SK-N-SH (cell line): ENCODE data around the gene ERVW-1. TPM values are rescaled to one million over a fixed set of nuclear protein-coding genes. Genes with fewer than 3 reads are reported as not detected.

Source experiments
- CTCF ChIA-PET: fragments of 300-600, 350-600 bp; formaldehyde crosslinking; extraction: SDS; loops from one replicate; lab custom pipeline; 2021; lab: Yijun Ruan, JAX
- POLR2A ChIA-PET: fragments of 350-600 bp; sonication (Branson Sonifier 250); formaldehyde crosslinking; extraction: SDS; loops from one replicate; lab custom pipeline; 2020; ENCODE audit warnings: antibody characterized with exemption, inconsistent platforms; lab: Yijun Ruan, JAX
- DNase-seq: peaks from one replicate; pipeline ENCODE4 v3.0.0; 2012
- H2AFZ ChIP-seq: fragments of 200-600 bp; sonication (generic); 2 replicates; pipeline ENCODE4 v1.8.1; 2016; ENCODE audit warnings: antibody characterized with exemption, mild to moderate bottlenecking, low read depth
- H3F3A ChIP-seq: fragments of 200-600 bp; sonication (generic); replicated peaks from 2 replicates; pipeline ENCODE3; 2016; ENCODE audit warnings: antibody characterized with exemption, mild to moderate bottlenecking; ENCODE audit not compliant: insufficient read depth
- H3K27ac ChIP-seq, 2 experiments: fragments of 200-500 bp in 1 of 2; fragments of 200-600 bp in 1 of 2; sonication (Bioruptor generic) in 1 of 2; sonication (generic), shearing (Covaris generic) in 1 of 2; 2 replicates each; pipeline versions ENCODE4 v1.5.1 to v1.6.1; 2014 to 2016; ENCODE audit warnings: low read depth in 2 of 2, inconsistent platforms in 1 of 2, low read length in 1 of 2, mild to moderate bottlenecking in 1 of 2, mixed read lengths in 1 of 2
- H3K27me3 ChIP-seq: fragments of 200-600 bp; sonication (generic), shearing (Covaris generic); 2 replicates; pipeline ENCODE4 v1.6.1; 2016; ENCODE audit warnings: mixed run types; ENCODE audit not compliant: insufficient read depth
- H3K36me3 ChIP-seq, 2 experiments: fragments of 200-500 bp in 1 of 2; fragments of 200-600 bp in 1 of 2; sonication (Bioruptor generic) in 1 of 2; sonication (generic) in 1 of 2; replicated peaks in 1 of 2; 2 replicates each; pipeline versions ENCODE3 to v1.5.1; 2014 to 2016; ENCODE audit warnings: low read length in 1 of 2, mild to moderate bottlenecking in 1 of 2; ENCODE audit not compliant: insufficient read depth in 2 of 2, control insufficient read depth in 1 of 2
- H3K4me1 ChIP-seq, 2 experiments: fragments of 200-500 bp in 1 of 2; fragments of 200-600 bp in 1 of 2; sonication (Bioruptor generic) in 1 of 2; sonication (generic), shearing (Covaris generic) in 1 of 2; 2 replicates each; pipeline versions ENCODE4 v1.5.1 to v1.6.1; 2014 to 2016; ENCODE audit warnings: low read depth in 1 of 2, low read length in 1 of 2, mixed run types in 1 of 2; ENCODE audit not compliant: insufficient read depth in 2 of 2, control insufficient read depth in 1 of 2
- H3K4me2 ChIP-seq: fragments of 200-600 bp; sonication (generic), shearing (Covaris generic); 2 replicates; pipeline ENCODE4 v1.6.1; 2017; ENCODE audit warnings: mixed run types
- H3K4me3 ChIP-seq, 2 experiments: fragments of 200-500 bp in 1 of 2; fragments of 200-600 bp in 1 of 2; sonication (Bioruptor generic) in 1 of 2; sonication (generic), shearing (Covaris generic) in 1 of 2; 2 replicates each; pipeline versions ENCODE4 v1.5.1 to v1.8.1; 2014 to 2016; ENCODE audit warnings: low read depth in 2 of 2, inconsistent platforms in 1 of 2, low read length in 1 of 2, mild to moderate bottlenecking in 1 of 2, mixed read lengths in 1 of 2, moderate library complexity in 1 of 2
- H3K79me2 ChIP-seq: fragments of 200-600 bp; sonication (generic); 2 replicates; pipeline ENCODE4 v1.8.1; 2017; ENCODE audit warnings: mild to moderate bottlenecking; ENCODE audit not compliant: insufficient read depth
- H3K9ac ChIP-seq: fragments of 200-600 bp; sonication (generic); 2 replicates; pipeline ENCODE4 v1.6.1; 2017; ENCODE audit warnings: mixed run types
- H3K9me2 ChIP-seq: fragments of 200-600 bp; sonication (generic); 2 replicates; pipeline ENCODE4 v1.6.1; 2017; ENCODE audit warnings: mixed run types
- H3K9me3 ChIP-seq: fragments of 200-600 bp; sonication (generic); 2 replicates; pipeline ENCODE4 v1.6.1; 2017; ENCODE audit warnings: mixed run types, mild to moderate bottlenecking, moderate library complexity
- H4K20me1 ChIP-seq: fragments of 200-600 bp; sonication (generic); 2 replicates; pipeline ENCODE4 v1.6.1; 2017; ENCODE audit warnings: mild to moderate bottlenecking, mixed run types; ENCODE audit not compliant: insufficient read depth
- ELF1 ChIP-seq: IDR thresholded peaks from 2 replicates; pipeline ENCODE4 v1.4.0; 2012
- EP300 ChIP-seq, 2 experiments: IDR thresholded peaks; 2 replicates each; pipeline versions ENCODE4 v1.4.0 to v1.6.1; 2012; ENCODE audit warnings: borderline replicate concordance in 1 of 2, low read depth in 1 of 2, low read length in 1 of 2
- EZH2phosphoT487 ChIP-seq: fragments of 200-600 bp; sonication (generic); IDR thresholded peaks from 2 replicates; pipeline ENCODE4 v1.6.1; 2017; ENCODE audit warnings: low read depth, mixed run types, mild to moderate bottlenecking, antibody characterized with exemption, moderate library complexity, borderline replicate concordance
- FOSL2 ChIP-seq: IDR thresholded peaks from 2 replicates; pipeline ENCODE4 v1.4.0; 2012; ENCODE audit warnings: low read depth, mild to moderate bottlenecking, moderate library complexity, borderline replicate concordance
- FOXJ3 ChIP-seq: sonication (generic); formaldehyde crosslinking; IDR thresholded peaks from 2 replicates; pipeline ENCODE4 v1.5.1; 2020; ENCODE audit warnings: mild to moderate bottlenecking, missing genetic modification reagents
- FOXM1 ChIP-seq: IDR thresholded peaks from 2 replicates; pipeline ENCODE4 v1.4.0; 2012; ENCODE audit warnings: low read depth, mild to moderate bottlenecking
- GABPA ChIP-seq: IDR thresholded peaks from 2 replicates; pipeline ENCODE4 v1.4.0; 2012; ENCODE audit warnings: low read depth, mild to moderate bottlenecking
- GATA2 ChIP-seq: sonication (generic); formaldehyde crosslinking; IDR thresholded peaks from 2 replicates; pipeline ENCODE4 v1.5.0; 2020; ENCODE audit warnings: mild to moderate bottlenecking, missing genetic modification reagents
- JUND ChIP-seq: IDR thresholded peaks from 2 replicates; pipeline ENCODE4 v1.4.0; 2012
- POLR2AphosphoS5 ChIP-seq: IDR thresholded peaks from 2 replicates; pipeline ENCODE4 v1.6.1; 2012; ENCODE audit warnings: low read depth, low read length
- RCOR1 ChIP-seq: fragments of 150-350 bp; IDR thresholded peaks from 2 replicates; pipeline ENCODE4 v1.6.1; 2017; ENCODE audit warnings: antibody characterized with exemption, low read length
- RFX5 ChIP-seq: IDR thresholded peaks from 2 replicates; pipeline ENCODE4 v1.6.1; 2012; ENCODE audit warnings: mild to moderate bottlenecking, improper control_type of control experiment, low read length
- RXRA ChIP-seq: IDR thresholded peaks from 2 replicates; pipeline ENCODE4 v1.4.0; 2012; ENCODE audit warnings: low read depth, mild to moderate bottlenecking, borderline replicate concordance
- SIN3A ChIP-seq: IDR thresholded peaks from 2 replicates; pipeline ENCODE4 v1.6.1; 2012; ENCODE audit warnings: low read depth, mild to moderate bottlenecking, low read length, moderate library complexity, borderline replicate concordance
- SMC3 ChIP-seq: IDR thresholded peaks from 2 replicates; pipeline ENCODE4 v1.6.1; 2012; ENCODE audit warnings: low read depth, low read length, improper control_type of control experiment
- TAF1 ChIP-seq: IDR thresholded peaks from 2 replicates; pipeline ENCODE4 v1.6.1; 2012; ENCODE audit warnings: low read depth, mild to moderate bottlenecking, low read length, moderate library complexity, borderline replicate concordance
- TCF12 ChIP-seq: IDR thresholded peaks from 2 replicates; pipeline ENCODE4 v1.4.0; 2012
- TEAD4 ChIP-seq: IDR thresholded peaks from 2 replicates; pipeline ENCODE4 v1.4.0; 2012; ENCODE audit warnings: mild to moderate bottlenecking, borderline replicate concordance; ENCODE audit not compliant: insufficient read depth
- WGBS: methylation state at CpG from one replicate; pipeline ENCODE4 v1.1.6; 2017; ENCODE audit warnings: low lambda C conversion rate; 5-methylcytosine and 5-hydroxymethylcytosine counted together
- polyA plus RNA-seq, 3 experiments: library from polyadenylated mRNA; depleted of rRNA; stranded (reverse); fragments of >200 nt; gene quantifications; 2 replicates each; pipeline ENCODE4 v1.2.3, GENCODE V29; 2012
- TF ChIP-seq, protein P1 (sequence below): fragments of 150-350 bp; IDR thresholded peaks from 2 replicates; pipeline ENCODE4 v1.6.1; 2017; ENCODE audit warnings: antibody characterized with exemption, low read length, low read depth, borderline replicate concordance
- TF ChIP-seq, protein P2 (sequence below): fragments of 200-600 bp; sonication (generic); IDR thresholded peaks from 2 replicates; pipeline ENCODE4 v1.6.1; 2017; ENCODE audit warnings: antibody characterized with exemption, mild to moderate bottlenecking, moderate library complexity
- TF ChIP-seq, protein P3 (sequence below): IDR thresholded peaks from 2 replicates; pipeline ENCODE4 v1.4.0; 2012; ENCODE audit warnings: low read depth, borderline replicate concordance
- TF ChIP-seq, protein P4 (sequence below): IDR thresholded peaks from 2 replicates; pipeline ENCODE4; 2012

Gene ERVW-1
- polyA plus RNA-seq, 1 of the 3 experiments (the other 2 are of a cell fraction) = not detected

DNA sequence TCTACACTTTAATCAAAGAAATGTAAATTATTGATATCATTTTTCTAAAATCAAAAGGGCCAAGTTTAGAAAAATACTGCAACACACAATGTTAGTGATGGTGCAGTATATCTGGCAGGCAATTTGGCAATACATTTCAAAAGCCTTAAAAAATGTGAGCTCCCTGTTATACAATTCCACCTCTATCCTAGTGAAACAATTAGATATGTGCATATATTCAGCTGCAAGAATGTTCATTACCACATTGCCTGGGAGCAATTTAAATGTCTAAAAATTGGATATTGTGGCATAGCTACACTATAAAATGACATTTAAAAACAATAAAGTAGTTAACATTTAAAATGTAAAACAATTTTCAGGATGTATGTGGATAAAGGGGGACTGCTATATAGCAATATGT is 10.1 kb upstream of the ERVW-1 start:
- no peaks in the 10 kb centered on the region for H3K4me1 ChIP-seq
- POLR2A ChIA-PET = no interaction called here
- no peak overlapping the region for H3K4me3 ChIP-seq
- no peak overlapping the region for H3K4me2 ChIP-seq
- no peak overlapping the region for H3K9ac ChIP-seq
- no peaks in the 10 kb centered on the region for H3K27me3 ChIP-seq
- no peaks in the 10 kb centered on the region for H3K9me3 ChIP-seq
- TF ChIP-seq SMC3 = no peak
- TF ChIP-seq, protein P1, sequence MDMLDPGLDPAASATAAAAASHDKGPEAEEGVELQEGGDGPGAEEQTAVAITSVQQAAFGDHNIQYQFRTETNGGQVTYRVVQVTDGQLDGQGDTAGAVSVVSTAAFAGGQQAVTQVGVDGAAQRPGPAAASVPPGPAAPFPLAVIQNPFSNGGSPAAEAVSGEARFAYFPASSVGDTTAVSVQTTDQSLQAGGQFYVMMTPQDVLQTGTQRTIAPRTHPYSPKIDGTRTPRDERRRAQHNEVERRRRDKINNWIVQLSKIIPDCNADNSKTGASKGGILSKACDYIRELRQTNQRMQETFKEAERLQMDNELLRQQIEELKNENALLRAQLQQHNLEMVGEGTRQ = no peak
- TF ChIP-seq FOXM1 = no peak
- TF ChIP-seq, protein P2, sequence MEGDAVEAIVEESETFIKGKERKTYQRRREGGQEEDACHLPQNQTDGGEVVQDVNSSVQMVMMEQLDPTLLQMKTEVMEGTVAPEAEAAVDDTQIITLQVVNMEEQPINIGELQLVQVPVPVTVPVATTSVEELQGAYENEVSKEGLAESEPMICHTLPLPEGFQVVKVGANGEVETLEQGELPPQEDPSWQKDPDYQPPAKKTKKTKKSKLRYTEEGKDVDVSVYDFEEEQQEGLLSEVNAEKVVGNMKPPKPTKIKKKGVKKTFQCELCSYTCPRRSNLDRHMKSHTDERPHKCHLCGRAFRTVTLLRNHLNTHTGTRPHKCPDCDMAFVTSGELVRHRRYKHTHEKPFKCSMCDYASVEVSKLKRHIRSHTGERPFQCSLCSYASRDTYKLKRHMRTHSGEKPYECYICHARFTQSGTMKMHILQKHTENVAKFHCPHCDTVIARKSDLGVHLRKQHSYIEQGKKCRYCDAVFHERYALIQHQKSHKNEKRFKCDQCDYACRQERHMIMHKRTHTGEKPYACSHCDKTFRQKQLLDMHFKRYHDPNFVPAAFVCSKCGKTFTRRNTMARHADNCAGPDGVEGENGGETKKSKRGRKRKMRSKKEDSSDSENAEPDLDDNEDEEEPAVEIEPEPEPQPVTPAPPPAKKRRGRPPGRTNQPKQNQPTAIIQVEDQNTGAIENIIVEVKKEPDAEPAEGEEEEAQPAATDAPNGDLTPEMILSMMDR = no peak
- no peak for TF ChIP-seq TEAD4
- TF ChIP-seq ELF1 = no peak
- TF ChIP-seq GABPA = no peak
- TF ChIP-seq TAF1 = no peak
- TF ChIP-seq EZH2phosphoT487 = no peak
- no peak for TF ChIP-seq FOXJ3 (CRISPR knock-in tag)
- TF ChIP-seq, all 33 proteins: peak for 0
- H4K20me1 ChIP-seq = no peaks in the 10 kb centered on the region
- H3K79me2 ChIP-seq = no peaks in the 10 kb centered on the region
- CTCF ChIA-PET = interaction anchor here (0.5 to 1.8 kb wide), 4 partner anchors 27 to 1947 kb away, joined by 3 to 6 read pairs (median 5); partner anchors contain the start of genes GATAD1, PEX1 and RBM48
- no peak overlapping the region for H3K27ac ChIP-seq
- H3F3A ChIP-seq = peaks cover 10% of the 10 kb centered on the region
- no peak overlapping the region for H2AFZ ChIP-seq
- no peak for DNase-seq
- H3K36me3 ChIP-seq = peaks cover 66 to 72% of the 10 kb centered on the region in 2 experiments
- H3K9me2 ChIP-seq = no peaks in the 10 kb centered on the region; the same call in 1 of the 2 replicates

DNA sequence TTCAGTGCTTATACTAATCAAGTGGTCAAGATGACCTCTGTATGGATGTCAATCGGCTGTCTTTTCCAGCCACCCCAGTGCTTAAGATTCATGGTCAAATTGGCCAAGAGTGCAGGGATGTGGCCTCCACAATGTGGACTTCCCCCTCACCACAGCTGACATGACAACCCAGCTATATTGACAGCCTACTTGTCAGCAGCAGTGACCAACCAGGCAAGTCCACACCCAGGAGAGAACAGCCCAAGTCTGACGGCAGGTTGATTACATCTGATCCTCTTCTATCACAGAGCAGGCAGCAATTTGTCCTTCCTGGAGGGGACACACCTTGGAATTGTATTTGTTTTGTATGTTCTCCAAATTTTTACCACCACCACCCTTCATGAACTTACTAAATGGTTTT is 8.2 kb upstream of the ERVW-1 start:
- H3K9ac ChIP-seq = no peak overlapping the region
- H2AFZ ChIP-seq = no peak overlapping the region
- H3K36me3 ChIP-seq = peaks cover 47 to 53% of the 10 kb centered on the region in 2 experiments
- no peak overlapping the region; a peak in 1 of 4 replicates for H3K27ac ChIP-seq
- no peak for DNase-seq
- 92% methylated on average over 2 of the region's 2 CpGs for WGBS
- ChIA-PET POLR2A (no interaction called here), CTCF (interaction anchor here (0.9 kb wide), 1 partner anchor 12 kb away, joined by 3 read pairs; no protein-coding TSS in a partner anchor)
- no peaks in the 10 kb centered on the region for H3K4me1 ChIP-seq
- H3K9me3 ChIP-seq = no peaks in the 10 kb centered on the region
- no peaks in the 10 kb centered on the region; the same call in 1 of the 2 replicates for H3K9me2 ChIP-seq
- no peaks in the 10 kb centered on the region for H3K27me3 ChIP-seq
- peaks cover 6% of the 10 kb centered on the region for H3F3A ChIP-seq
- H4K20me1 ChIP-seq = no peaks in the 10 kb centered on the region
- H3K4me3 ChIP-seq = no peak overlapping the region
- no peak overlapping the region for H3K4me2 ChIP-seq
- H3K79me2 ChIP-seq = no peaks in the 10 kb centered on the region
- TF ChIP-seq TCF12 = no peak
- no peak for TF ChIP-seq GABPA
- TF ChIP-seq, protein P3, sequence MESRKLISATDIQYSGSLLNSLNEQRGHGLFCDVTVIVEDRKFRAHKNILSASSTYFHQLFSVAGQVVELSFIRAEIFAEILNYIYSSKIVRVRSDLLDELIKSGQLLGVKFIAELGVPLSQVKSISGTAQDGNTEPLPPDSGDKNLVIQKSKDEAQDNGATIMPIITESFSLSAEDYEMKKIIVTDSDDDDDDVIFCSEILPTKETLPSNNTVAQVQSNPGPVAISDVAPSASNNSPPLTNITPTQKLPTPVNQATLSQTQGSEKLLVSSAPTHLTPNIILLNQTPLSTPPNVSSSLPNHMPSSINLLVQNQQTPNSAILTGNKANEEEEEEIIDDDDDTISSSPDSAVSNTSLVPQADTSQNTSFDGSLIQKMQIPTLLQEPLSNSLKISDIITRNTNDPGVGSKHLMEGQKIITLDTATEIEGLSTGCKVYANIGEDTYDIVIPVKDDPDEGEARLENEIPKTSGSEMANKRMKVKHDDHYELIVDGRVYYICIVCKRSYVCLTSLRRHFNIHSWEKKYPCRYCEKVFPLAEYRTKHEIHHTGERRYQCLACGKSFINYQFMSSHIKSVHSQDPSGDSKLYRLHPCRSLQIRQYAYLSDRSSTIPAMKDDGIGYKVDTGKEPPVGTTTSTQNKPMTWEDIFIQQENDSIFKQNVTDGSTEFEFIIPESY = no peak
- TF ChIP-seq, protein P4, sequence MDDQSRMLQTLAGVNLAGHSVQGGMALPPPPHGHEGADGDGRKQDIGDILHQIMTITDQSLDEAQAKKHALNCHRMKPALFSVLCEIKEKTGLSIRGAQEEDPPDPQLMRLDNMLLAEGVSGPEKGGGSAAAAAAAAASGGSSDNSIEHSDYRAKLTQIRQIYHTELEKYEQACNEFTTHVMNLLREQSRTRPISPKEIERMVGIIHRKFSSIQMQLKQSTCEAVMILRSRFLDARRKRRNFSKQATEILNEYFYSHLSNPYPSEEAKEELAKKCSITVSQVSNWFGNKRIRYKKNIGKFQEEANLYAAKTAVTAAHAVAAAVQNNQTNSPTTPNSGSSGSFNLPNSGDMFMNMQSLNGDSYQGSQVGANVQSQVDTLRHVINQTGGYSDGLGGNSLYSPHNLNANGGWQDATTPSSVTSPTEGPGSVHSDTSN = no peak
- no peak for TF ChIP-seq RCOR1
- TF ChIP-seq JUND = no peak
- TF ChIP-seq POLR2AphosphoS5 = no peak
- TF ChIP-seq SIN3A = no peak
- no peak for TF ChIP-seq FOSL2
- TF ChIP-seq RFX5 = no peak
- TF ChIP-seq, protein P1 = no peak
- no peak for TF ChIP-seq GATA2 (CRISPR knock-in tag)
- TF ChIP-seq RXRA = no peak
- TF ChIP-seq EP300 (IDR thresholded peaks at IDR 0.05; ENCODE audit: borderline replicate concordance in 1 of 2, low read depth in 1 of 2, low read length in 1 of 2) = no peak
- TF ChIP-seq SMC3 = no peak
